NCI-H2196 (cell line): Measurements from ENCODE around the gene RALGAPA2.
"Not testable (repeated sequence)": the region's sequence is repeated elsewhere in the genome, so short reads cannot be mapped to it uniquely, and the experiment has no call there.

ENCODE experiments used
- DNase-seq: peaks from one replicate; lab custom pipeline; 2025; ENCODE audit not compliant: unreplicated experiment; lab: John Stamatoyannopoulos, UW

The RALGAPA2 gene

DNA sequence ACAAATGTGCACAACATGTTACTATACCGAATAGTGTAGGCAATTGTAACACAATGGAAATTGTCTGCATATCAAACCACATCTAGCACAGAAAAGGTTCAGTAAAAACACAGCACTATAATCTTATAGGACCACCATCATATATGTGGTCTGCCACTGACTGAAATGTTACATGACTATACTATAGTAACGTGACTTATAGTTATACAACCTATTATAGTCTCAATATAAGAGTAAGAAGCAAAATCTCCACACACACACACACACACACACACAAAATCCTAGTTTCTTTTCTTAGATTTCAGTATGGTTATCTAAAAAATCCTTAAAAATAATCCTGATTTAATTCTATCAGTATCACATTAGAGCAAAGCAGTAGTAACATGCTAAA is 164.6 kb downstream of the RALGAPA2 start:
- DNase-seq = no peak

- no peak for DNase-seq
Observed at GRCh38 chr20:20547221-20547875, 165.1 kb downstream of the RALGAPA2 start.

DNA sequence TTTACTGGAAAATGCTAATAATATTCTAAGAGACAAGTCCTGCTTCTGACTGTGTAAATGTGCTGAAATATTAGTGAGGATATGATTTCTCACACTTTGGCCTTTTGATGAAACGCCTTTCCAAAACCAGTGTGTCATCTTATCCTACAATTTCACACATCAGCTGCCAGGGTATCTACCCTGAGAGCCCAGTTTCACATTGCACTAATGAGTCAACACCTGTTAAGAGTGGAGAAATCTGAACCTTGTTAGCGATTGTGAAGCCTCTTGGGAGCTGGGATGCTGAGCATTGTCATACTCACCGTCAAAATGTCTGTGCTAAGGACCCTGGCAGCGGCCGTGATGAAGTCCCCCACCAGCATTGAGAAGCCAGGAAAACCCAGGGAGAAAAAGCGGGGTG is 166.0 kb downstream of the RALGAPA2 start:
- DNase-seq = peak; percentile 36

GRCh38 chr20:20543348-20543747 is 169.1 kb downstream of the RALGAPA2 start:
- not testable (repeated sequence) for DNase-seq

DNA sequence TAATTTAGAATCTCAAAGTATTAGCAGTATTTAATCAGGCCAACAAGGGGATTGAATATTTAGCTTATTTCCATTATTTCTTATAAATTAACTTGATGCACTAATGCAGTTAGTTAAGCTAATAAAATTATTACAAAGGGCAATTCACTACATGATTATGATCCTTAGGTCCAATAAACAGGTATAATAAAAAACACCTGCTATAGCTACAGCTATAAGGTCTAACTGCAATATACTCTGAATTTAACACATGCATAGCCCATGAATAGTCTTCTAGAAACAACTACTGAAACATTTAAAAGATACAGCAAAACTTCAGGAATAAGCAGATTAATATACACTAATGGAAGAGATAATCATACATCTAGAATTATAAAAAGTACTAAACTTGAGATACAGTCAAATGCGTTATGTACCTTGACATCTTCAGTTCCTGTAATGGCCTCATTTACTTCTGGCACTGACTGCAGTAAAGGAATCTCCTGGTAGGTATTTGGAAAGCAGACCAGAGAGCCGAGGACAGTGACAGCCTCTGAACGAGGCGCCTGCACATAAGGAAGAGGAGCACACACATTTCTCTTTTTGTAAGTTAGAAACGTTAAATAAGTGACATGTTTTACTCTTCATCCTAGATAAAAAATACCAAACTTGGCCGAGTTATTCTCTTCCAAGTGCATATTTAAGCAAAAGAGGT is 176.1 kb downstream of the RALGAPA2 start:
- DNase-seq = no peak

GRCh38 chr20:20535051-20535450 is 177.4 kb downstream of the RALGAPA2 start:
- no peak for DNase-seq

- DNase-seq = no peak
Observed at GRCh38 chr20:20531283-20531682, 181.2 kb downstream of the RALGAPA2 start.

DNA sequence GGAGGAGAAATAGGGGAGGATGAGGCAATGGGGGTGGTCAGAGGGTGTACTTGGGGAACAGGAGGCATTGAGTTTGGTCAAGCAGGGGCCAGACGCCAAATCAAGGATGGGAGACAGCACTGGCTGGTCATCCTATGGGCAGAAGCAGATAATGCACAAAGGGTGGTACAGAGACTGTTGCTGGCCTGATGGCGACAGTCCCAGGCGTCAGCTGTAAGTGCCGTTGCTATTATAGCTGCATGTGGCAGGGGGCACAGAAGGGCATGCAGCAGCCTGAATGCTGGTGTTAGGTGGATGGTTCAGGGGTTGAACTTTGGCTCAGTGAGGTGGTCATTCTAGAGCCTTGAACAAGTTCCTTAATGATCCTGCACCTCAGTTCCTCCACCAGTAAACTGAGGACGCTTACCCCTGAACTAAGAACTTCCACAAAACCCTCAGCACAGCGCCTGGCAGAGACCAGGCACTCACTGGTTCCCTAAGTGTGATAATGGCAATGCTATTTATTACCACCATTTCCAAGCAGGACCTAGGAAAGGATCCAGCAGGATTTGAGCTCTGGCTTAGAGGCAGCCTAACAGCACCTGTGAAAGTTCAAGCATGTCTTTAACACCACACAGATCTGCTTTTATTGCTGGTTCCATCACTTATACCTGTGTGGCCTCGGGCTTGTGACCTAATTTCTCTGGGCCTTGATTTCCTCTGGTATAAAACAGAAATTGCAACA is 181.9 kb downstream of the RALGAPA2 start:
- DNase-seq = no peak

DNA sequence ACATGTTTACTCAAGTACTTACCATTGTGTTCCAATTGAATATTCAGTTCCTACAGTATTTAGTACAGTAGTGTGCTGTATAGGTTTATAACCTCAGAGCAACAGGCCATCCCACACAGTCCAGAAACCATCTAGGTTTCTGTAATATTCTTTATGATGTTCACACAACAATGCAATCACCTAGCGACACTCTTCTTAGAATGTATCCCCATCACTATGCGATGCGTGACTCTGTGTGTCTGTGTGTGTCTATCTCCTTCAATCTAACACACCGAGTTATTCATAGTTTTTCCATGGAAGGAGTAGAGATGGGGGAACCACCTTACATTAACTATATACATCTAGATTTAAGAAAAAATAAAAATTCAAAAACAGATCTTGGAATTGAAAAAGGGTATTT is 182.8 kb downstream of the RALGAPA2 start:
- no peak for DNase-seq

- DNase-seq = no peak
Observed at GRCh38 chr20:20528861-20529260, 183.6 kb downstream of the RALGAPA2 start.

DNA sequence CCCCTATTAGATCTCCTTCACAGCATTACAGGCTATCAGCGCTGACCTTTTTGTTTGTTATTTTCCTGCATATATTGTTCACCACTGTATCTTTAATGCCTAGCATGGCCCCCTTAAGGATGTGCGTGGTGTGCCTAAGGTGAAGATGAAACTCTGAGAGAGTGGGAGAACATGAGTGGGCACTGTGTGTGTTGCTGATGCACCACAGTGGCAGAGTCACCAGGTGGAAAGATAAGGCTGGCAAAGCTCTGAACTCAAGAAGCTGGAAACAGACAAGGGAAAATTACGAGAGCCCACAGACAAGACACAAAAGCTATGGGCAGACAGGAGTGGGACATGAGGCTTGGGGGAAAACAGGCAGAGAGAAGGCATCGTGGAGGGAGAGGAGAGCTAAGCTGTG is 184.8 kb downstream of the RALGAPA2 start:
- no peak for DNase-seq

- no peak for DNase-seq
Observed at GRCh38 chr20:20525756-20526155, 186.7 kb downstream of the RALGAPA2 start.

GRCh38 chr20:20525214-20525613 is 187.2 kb downstream of the RALGAPA2 start:
- no peak for DNase-seq

DNA sequence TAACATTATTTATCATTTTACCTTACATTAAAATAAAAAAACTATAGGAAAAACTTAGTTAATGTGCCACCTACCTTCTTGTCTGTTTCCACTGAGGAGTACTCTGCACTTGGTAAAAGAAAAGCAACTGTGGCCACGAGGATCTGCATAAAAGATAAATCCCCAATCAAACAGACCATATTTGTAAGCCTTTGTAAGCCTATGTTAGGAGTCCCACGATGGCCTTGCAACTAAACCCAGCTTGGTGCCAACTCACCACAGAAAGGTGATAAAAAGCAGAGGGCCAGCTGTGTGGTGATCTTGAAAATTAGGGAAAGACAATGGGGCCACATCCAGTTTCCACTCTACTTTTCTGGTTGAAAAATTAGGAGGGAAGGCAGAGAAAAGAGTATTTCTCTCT is 187.7 kb downstream of the RALGAPA2 start:
- no peak for DNase-seq

- no peak for DNase-seq
Observed at GRCh38 chr20:20521736-20522135, 190.7 kb downstream of the RALGAPA2 start.

DNA sequence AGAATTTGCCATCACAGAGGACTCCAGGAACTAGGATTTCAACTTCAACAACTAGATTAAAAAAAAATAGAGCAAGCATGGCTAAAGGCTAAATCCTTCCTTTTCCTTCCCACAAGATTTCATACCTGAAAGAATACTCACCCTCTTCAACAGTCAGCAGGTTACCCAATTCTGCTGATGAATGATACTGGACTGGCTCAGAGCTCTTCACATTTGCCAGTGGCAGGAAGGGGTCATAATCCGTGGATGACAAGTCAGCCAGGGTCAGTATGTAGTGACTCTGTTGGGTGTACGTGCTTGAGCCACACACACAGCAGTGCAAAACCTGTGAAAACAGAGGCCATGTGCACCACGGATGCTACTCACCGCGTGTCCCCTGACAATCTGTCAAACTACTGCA is 191.7 kb downstream of the RALGAPA2 start:
- DNase-seq = no peak

DNA sequence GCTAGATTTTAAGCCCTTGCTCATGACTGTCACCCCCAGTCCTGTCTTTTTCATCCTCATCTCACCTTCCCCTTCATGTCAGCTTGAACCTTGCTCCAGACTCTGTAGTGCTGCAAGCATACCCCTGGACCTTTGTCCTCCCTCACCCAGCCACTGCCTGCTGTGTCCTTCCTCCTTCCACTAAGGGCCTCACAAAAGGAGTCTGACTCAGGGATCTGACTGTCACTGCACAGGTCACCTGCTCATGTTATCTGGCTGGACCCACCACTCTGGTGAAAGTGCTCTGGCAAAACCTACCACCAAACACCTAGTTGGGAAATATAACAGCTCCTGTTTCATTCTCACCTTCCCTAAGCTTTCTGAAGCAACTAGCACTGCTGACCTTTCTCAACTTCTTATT is 193.2 kb downstream of the RALGAPA2 start:
- no peak for DNase-seq

GRCh38 chr20:20518263-20518662 is 194.2 kb downstream of the RALGAPA2 start:
- DNase-seq = no peak

- DNase-seq = no peak
Observed at GRCh38 chr20:20517296-20517695, 195.1 kb downstream of the RALGAPA2 start.

GRCh38 chr20:20513720-20514119 is 198.7 kb downstream of the RALGAPA2 start:
- DNase-seq = no peak

DNA sequence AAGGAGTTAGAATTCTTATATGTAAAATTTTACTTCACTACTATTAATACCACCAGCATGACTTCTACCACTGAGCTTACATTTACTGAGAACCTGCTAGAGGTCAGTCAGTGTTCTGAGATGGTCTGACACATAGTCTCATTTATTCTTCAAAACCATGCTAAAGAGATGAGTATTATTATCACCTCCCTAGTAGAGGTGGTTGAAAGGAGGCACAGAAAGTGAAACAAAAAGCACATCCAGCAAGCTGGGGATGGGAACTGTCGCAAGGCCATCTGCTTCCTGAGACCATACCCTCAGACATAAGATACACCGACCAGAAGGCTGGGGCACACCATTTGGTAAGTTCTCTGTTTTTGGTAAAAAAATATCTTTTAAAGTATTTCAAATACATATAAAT is 206.9 kb downstream of the RALGAPA2 start:
- DNase-seq = no peak
